DND-41 (cell line): ENCODE results near the gene MDP1.

Experiments
- EZH2 ChIP-seq: IDR thresholded peaks from 3 replicates; pipeline ENCODE4 v1.6.1; 2012; ENCODE audit warnings: borderline replicate concordance, low read depth, mild to moderate bottlenecking, moderate library complexity, low read length, inconsistent platforms; ENCODE audit not compliant: severe bottlenecking
- TF ChIP-seq, protein P1 (sequence below): IDR thresholded peaks from 2 replicates; pipeline ENCODE4 v1.5.1; 2012; ENCODE audit warnings: borderline replicate concordance, low read length, moderate library complexity, mild to moderate bottlenecking; ENCODE audit not compliant: poor library complexity, severe bottlenecking; ENCODE audit errors: extremely low read depth

DNA sequence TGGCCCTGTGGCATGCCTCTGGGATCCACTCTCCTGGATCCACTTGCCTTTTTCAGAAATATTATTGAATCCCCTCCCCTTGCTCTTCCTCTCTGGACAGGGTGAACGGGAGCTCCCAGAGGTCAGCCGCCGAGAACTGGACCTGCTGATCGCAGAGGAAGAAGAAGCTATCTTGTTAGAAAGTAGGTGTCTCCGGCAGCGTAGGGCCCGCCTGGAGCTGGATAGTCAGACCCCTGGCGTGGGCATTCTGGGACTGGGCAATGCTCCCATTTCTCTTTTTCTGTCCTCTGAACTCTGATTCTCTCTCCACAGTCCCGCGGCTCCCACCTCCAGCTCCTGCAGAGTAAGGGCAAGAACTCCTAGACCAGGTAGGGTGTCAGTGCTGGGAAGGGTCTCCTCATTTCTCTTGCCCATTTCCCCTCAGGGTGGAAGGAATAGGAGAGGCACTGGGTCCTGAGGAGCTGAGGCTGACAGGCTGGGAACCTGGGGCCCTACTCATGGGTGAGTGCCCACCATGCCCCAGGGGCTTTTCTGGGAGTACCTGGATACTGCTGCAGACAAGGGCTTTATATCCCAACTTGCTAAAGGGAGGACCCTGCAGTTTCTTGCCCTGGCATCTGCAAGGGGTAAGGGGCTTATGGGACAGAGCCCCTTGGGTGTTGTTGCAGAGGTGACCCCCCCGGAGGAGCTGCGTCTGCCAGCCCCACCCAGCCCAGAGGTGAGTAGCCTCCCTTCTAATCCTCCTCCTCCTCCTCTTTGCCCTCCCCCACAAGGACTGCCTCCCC lies 38.6 kb downstream of the MDP1 start:
- TF ChIP-seq, protein P1, sequence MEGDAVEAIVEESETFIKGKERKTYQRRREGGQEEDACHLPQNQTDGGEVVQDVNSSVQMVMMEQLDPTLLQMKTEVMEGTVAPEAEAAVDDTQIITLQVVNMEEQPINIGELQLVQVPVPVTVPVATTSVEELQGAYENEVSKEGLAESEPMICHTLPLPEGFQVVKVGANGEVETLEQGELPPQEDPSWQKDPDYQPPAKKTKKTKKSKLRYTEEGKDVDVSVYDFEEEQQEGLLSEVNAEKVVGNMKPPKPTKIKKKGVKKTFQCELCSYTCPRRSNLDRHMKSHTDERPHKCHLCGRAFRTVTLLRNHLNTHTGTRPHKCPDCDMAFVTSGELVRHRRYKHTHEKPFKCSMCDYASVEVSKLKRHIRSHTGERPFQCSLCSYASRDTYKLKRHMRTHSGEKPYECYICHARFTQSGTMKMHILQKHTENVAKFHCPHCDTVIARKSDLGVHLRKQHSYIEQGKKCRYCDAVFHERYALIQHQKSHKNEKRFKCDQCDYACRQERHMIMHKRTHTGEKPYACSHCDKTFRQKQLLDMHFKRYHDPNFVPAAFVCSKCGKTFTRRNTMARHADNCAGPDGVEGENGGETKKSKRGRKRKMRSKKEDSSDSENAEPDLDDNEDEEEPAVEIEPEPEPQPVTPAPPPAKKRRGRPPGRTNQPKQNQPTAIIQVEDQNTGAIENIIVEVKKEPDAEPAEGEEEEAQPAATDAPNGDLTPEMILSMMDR = no peak
- no peak for TF ChIP-seq EZH2
